ENCODE data around the gene RAB11FIP3.

DNA sequence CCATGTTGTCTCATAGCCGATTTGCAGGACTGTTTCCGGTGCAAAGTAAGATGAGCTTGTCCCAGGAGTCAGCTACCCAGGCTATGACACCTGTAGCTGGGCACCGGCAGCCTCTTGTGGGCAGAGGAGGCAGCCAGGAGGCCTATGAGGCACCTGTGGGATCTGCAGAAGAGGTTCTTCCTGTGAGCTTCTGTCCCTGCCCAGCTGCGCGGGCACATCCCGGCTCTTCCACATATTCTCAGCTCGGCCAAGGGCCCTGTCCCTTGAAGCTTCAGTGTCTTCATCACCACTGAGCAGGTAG, 80.7 kb downstream of the RAB11FIP3 start:
- TF ChIP-seq, protein P1, sequence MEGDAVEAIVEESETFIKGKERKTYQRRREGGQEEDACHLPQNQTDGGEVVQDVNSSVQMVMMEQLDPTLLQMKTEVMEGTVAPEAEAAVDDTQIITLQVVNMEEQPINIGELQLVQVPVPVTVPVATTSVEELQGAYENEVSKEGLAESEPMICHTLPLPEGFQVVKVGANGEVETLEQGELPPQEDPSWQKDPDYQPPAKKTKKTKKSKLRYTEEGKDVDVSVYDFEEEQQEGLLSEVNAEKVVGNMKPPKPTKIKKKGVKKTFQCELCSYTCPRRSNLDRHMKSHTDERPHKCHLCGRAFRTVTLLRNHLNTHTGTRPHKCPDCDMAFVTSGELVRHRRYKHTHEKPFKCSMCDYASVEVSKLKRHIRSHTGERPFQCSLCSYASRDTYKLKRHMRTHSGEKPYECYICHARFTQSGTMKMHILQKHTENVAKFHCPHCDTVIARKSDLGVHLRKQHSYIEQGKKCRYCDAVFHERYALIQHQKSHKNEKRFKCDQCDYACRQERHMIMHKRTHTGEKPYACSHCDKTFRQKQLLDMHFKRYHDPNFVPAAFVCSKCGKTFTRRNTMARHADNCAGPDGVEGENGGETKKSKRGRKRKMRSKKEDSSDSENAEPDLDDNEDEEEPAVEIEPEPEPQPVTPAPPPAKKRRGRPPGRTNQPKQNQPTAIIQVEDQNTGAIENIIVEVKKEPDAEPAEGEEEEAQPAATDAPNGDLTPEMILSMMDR (conservative IDR thresholded peaks at IDR 0.05), result no peak
- no peak for TF ChIP-seq EZH2 (IDR thresholded peaks at IDR 0.05; ENCODE audit: low read depth)

Measured in PC-9 (cell line).